HG02884 (cell line): ENCODE data around the gene ST3GAL5.

Experiments used
- ATAC-seq: cut with Tn5 transposase; IDR thresholded peaks from one replicate; pipeline ENCODE4 v1.9.1; 2021; ENCODE audit warnings: mild to moderate bottlenecking, moderate library complexity; ENCODE audit not compliant: unreplicated experiment

The ST3GAL5 gene

DNA sequence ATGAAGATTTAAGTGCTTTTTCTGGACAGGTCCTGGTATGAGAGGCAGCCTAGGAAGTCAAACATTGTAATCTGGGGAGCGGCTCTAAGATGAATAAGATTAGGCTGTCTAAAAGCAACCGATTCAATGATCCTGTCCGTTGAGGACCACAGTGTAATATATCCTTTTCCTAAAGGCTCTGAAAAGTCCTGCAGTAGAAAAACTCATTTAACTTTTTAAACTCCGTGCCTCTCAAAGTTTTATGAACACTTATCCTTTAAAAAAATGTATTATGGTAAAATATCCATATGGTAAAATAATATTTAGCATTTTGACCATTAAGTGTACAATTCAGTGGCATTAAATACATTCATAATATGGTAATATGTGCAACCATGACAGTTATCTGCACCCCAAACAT lies 95.2 kb downstream of the ST3GAL5 start:
- ATAC-seq = no peak

DNA sequence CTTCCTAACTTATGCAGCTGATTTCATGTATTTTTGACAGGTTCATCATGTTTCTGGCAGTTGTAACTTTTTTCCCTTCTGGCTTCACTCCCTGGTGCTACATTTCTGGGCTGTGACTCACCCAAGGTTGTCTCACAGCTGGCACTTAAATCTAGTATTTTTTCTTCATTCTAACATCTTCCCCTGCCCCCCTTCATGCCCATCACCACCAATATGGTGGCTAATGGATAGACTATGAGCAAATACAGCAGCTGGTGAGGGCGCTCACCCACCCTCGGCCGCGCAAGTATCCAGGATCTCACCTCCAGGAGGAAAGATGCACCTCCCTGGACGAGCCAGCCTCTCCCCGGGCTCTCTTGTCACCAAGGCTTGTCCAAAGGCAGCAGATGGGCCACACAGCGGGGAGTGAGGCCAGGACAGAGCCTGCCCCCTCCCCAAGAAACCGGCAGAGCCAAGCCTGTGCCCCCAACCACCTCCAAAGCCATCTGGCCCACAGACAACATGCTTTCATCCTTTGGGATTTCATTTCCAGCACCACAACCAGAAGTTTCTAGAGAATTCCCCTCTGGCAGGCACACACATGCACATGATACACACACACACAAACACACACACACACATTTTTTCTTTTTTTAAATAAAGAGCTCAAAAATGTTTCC lies 95.9 kb downstream of the ST3GAL5 start:
- no peak for ATAC-seq

DNA sequence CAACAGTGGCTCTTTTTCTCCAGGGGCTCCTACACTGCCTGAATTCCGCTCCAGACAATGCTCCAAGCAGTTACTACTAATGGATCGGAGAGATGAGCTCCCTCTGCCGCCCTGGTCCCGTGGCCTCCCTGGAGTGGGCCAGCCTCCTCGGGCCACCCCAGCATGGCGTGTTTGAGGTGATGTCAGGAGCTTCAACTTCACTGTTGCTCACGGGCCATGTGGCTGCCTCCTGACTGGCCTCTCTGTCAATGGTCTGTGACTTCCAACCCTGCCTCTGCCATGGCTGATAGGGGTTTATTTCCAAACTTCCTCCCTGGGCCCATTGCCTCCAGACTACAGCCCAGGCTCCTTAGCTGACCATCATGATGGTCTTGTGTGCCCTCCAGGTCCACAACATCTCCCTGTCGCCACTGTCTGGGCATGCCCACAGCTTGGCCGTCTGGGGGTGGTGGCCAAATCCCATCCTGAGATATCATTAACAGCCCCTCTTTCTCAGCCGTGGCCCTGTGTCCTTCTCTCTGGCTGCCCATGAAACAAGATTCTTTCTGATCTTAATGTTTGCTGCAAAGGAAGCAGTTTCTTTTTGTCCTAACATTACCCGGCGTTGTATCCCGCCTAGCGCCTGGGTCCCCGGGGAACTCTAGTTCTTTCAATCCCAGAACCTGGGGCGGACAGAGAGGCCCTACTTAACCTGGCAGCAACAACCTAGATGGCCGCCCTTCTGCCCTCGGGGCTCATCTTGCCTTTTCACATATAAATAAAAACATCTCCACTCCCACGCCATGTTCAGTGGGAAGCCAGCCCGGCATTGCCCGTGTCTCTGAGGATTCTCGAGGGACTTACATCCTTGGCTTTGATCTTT lies 96.9 kb downstream of the ST3GAL5 start:
- ATAC-seq = no peak

DNA sequence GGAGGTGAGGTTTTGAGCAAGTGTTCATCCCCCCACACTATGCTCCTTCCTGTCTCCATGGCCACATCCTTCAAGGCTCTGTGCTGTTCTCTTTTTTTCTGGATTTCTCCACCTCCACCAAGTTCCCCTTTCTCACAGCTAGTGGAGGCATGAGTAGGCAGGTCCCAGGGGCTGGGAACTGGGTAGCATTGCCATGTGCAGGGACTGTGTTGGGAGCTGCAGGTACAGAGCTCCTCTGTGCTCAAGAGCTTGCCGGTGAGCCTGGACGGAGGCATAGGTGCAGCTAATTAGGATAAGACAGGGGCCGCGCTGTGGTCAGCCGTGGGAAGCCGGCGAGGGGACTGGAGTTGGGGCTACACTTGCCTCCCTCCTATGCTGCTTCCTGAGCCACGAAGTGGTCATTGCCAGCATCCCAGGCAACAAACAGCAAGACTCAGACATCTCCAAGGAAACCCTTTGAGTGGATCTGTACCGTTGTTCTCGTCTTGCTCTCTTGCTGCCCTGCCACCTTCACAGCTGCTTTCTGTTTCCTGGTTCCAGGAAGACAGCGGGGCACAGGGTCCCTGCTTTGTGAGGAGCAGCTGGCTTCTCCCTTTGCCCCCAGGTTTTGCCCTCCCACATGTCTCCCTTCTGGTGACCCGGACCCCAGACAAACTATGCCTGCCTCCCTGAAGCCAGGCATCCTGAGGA lies 98.1 kb downstream of the ST3GAL5 start:
- no peak for ATAC-seq

DNA sequence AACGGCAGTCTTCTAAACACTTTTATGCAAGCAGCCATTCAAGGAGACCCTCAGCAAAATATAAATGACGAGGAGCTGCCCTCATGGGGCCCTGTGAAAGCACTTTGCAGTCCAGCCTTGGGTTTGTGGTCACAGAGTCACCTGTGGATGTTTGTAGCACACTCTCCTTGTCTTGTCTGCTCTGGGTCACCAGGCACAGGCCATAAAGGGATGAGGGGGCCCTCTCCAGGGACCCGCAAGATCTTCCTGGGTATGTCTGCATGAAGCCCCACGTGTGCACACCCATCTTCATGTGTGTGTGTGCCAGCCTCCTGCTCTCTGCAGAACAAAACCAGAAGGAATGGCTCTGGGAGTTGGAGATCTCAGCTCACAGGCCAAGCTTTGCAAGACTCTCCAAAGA lies 98.8 kb downstream of the ST3GAL5 start:
- ATAC-seq = no peak

DNA sequence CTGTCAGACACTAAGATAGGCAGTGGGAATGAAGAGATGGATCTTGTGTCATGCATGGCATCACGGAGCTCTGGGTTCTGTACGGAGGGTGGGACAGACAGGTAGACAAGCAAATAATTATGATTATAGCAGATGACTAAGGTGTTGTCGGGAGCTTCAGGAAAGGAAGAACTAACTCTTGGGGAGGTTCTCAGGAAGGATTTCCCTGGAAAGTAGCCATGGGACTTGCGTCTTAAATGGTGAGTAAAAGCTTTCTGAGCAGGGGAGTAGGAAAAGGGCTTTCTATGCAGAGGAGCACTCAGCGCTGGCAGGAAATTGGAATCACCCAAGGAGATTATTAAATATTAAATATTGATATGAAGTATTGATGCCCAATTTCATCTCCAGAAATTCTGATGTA lies 99.5 kb downstream of the ST3GAL5 start:
- no peak for ATAC-seq

DNA sequence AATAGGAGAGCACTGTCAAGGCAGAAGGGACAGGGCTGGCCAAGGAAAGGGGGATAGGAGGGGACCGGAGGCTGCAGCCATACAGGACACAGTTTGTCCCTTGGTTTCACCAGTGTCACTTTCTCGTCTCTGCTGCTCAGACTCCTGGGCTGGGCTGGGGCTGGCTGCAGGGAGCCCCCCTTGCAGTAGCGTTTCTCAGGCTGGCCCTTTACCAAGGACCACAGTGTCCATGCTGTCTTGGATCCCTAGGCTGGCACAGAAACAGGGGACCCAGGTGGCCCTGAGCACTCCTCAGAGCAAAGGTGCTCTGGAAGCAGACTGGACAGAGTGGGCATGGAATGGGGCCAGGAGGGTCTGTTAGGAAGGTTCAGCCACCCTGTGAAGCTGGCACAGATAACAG lies 100.2 kb downstream of the ST3GAL5 start:
- ATAC-seq = no peak

DNA sequence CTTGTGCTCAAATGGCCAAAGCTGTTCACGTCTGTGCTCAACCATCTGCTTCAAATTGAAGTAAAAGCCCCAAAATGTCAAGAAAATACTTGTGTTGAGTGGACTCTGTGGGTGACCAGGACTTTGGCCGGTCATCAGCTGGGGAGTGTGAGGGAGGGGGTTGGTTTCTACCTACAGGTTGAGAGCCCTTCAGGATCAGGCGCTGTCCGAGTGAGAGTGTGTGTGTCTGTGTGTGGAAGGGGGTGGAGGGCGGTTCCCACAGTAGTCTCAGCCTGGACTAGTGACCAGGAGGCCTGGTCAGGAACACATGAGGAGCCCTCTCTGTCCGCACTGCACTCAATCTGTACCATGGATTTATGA lies 100.8 kb downstream of the ST3GAL5 start:
- ATAC-seq = no peak

DNA sequence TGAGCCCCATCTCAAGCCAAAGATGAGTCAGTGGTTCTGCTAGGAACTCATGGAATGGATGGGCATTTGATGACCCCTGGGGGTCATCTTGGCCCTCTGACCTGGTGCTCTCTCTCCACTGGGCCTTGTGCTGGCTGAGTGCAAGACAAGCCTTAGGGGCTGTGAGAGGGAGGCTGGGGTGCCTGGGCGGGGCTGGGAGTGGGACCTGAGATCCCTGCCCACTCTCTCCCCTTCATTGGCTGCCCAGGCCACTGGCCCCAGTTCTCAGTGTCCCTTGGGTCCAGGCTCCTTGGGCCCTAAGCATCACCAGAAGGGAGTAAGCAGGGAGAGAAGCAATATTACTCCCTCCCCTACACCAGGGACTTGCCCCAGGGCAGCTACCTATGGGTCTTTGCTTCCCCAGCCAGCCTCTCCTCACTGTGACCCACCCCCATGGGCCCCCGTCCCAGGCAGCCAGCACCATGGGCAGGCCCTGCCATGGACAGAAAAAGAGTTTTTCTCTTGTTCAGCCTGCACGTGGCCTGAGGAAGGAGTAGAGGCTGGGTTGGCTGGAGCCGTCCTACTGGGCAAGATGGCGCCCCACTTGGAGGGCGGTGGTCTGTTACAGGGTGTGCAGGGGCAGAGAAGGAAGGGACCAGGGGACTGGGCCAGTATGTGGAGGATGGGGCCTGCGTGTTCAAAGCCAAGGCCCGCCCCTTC lies 101.4 kb downstream of the ST3GAL5 start:
- no peak for ATAC-seq
